Measurements from ENCODE around the gene SLC25A51.
"Not testable (repeated sequence)": the region's sequence is repeated elsewhere in the genome, so short reads cannot be mapped to it uniquely, and the experiment has no call there.

SLC25A51 gene

DNA sequence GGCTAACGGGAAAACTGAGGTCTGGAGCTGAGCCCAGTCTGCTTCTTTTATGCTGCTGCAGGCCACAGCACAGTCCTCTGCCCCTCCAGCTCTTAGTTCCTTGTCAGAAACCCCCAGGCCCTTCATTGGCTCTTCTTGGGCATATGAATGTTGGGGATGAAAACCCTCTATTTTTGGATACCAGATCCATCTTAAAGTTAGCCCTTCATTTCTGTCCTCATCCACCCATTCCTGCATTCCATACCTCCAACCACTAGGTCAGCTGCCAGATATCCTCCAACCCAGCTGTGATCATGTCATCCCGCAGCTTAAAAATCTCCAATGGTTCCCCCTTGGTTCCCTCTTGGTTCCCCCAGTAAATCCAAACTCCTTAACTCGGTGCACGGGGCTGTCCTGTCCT, 1.8 kb upstream of the SLC25A51 start:
- no peak for DNase-seq (ENCODE audit: low read depth in 1 of 2, low spot score in 1 of 2)

DNA sequence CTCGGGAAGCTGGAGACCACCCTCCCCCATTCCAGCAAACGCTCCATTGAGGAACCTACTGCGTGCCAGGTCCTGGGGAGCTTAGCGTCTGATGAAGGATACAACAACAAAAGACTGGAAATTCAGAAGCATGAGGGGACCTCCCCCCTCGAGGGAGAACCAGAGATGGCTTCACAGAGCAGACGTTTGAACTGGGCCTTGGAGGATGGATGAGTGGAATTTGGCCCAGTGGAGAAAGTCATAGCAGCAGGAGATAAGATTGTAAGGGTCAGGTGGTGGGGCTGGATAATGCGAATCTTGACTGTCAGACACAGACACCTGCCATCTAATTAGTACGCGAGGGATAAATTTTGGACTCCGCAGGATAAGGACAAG, 1.2 kb upstream of the SLC25A51 start:
- no peak for DNase-seq (ENCODE audit: low read depth in 1 of 2, low spot score in 1 of 2)

DNA sequence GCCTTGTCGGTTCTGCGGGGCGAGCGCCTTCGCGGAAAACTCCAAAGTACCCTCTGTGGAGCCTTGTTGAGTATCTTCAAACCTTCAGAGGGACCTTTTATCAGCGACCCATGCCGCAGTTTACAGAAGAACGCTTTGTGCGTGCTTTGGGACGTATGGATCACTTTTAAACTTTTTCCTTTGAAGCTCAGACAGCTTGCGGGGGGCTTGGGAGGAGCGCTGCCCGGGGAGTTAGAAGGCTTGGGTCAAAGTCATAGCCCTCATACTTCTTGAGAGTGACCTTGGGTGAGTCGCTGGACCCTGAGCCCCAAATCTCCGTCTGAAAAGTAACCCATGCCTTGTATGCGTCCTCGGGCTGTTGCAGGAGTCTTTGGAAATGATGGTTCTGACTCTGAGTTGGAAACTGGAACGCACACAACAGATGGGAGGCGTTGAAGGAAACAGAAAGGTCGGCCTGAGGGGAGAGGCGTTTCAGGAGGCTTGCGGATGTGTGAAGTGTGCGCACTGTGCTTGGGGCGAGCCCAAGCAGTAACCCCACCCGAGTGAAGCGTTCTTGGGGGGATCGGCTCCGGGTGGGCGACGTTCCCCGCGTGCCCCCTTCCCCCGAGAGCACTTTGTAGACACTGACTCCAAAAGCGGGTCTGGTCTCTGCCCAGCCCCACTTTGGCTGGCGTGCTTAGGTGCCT, 661 bp upstream of the SLC25A51 start:
- no peak for DNase-seq (ENCODE audit: low read depth in 1 of 2, low spot score in 1 of 2)

DNA sequence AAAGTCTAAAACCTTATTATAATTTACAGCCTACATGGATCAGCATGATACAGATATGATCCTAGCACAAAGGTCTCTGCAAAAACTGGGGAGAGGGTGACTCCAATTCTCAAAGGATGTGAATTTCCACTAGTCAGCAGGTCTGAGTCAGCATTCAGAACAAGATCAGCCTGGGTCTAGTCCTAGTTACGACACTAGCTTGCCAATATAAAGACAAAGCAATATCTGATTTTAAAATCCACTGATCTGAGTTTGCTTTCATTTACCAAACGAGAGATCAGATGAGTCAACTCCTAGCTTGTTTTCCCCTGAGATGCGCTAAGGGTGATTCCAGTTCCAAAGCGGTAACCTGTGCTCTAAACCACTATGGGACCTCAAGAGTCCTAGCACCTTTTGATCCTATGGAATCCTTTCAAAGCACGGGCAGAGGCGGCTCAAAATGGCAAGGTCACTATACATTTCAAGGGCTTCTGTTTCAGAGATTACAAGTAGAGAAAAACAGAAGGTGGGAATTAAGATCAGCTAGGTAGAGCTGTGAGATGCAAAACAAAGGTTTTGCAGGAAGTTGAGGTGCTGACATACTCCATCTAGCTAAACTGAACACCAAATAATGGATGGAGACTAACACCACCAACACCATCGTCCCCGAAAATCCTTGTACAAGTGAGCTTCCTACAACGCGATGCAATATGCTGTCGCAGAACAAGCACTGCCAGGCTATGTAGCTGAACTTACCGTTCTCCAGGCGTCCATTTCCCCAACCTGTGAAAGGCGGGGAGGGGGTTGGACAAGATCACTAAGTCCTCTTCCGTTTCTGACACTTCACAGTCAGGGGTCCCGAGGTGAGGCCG, 906 bp downstream of the SLC25A51 start:
- no peak for DNase-seq (ENCODE audit: low read depth in 1 of 2, low spot score in 1 of 2)

DNA sequence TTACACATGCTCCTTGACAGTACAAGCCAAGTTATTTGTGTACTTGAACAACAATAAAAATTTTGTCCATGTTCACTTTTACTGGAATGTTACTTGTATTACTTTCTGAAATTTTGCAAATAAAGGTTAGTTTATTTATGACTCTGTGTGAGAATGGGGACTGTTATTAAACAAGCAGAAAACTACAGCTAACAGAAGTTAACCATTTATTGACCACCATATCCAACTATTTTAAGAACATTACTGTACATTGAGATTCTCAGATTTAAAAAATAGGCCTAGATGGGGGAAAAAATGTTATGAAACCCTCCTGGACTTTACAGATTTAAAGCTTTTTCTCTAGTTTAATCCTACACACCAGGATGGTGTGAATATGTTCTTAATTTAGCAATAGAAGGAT, 1.8 kb downstream of the SLC25A51 start:
- DNase-seq (ENCODE audit: low read depth in 1 of 2, low spot score in 1 of 2) = no peak

DNA sequence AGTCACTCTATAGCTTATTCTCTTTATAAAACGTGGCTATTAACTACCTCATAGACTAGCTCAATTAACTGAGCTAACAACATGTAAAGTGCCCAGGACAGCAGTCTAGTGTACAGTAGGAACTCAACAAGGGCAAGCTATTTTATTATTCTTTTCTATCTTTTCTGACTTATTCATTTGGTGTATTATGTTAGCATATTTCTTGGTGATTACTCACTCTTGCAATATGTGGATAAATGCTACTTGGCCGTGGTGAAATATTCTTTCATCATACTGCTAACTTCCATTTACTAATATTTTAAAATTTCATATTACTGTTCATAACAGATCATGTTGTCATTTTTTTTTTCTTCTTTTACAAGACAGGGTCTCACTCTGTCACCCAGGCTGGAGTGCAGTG, 4.9 kb downstream of the SLC25A51 start:
- no peak for DNase-seq (ENCODE audit: low read depth in 1 of 2, low spot score in 1 of 2)

DNA sequence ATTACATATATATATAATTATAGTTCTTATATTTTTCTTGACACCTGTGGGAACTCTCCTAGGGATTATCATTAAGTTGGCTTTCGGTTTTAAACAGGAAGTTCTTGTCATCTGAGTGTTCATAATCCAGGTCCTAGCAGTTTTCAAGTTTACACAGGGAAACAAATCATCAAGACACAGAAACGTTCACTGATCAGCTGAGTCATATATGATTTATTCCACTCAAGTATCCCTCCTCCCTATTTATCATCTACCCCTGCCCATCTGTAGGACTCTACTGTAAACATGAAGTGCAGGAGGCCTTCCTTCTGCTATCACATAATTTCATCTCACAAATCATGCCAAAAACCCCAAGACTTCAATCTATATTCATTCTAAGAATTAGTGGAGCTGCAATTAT, 6.3 kb downstream of the SLC25A51 start:
- no peak for DNase-seq (ENCODE audit: low read depth in 1 of 2, low spot score in 1 of 2)

DNA sequence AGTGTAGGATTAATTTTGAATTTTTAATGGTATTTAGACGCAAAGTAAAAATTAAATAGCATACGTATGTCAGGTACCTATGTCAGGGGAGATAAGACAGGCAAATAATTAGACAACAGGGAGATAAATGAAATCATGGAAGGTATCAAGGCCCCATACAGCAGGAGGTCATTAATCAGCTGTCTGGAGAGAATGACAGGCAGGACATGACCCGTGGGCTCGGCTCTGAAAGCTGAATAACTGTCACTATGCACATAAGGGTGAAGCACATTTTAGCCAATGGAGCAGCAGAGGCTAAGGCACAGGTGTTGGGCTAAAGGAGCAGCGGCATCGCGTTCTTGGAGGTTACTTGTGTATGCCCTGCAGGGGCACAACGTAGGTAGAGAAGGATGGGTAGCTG, 11.9 kb downstream of the SLC25A51 start:
- DNase-seq (ENCODE audit: low read depth in 1 of 2, low spot score in 1 of 2) = no peak

DNA sequence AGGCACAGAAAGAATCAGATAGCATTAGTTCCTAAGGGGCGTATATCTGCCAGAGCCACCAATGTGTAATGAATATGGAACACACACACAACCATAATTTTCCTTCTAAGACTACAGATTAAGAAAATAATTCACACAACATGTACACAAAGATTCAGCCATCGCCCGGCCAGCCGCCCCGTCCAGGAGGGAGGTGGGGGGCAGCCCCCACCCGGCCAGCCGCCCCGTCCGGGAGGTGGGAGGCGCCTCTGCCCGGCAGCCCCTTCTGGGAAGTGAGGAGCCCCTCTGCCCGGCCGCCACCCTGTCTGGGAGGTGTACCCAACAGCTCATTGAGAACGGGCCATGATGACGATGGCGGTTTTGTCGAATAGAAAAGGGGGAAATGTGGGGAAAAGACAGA, 12.9 kb downstream of the SLC25A51 start:
- not testable (repeated sequence) for DNase-seq (ENCODE audit: low read depth in 1 of 2, low spot score in 1 of 2)

DNA sequence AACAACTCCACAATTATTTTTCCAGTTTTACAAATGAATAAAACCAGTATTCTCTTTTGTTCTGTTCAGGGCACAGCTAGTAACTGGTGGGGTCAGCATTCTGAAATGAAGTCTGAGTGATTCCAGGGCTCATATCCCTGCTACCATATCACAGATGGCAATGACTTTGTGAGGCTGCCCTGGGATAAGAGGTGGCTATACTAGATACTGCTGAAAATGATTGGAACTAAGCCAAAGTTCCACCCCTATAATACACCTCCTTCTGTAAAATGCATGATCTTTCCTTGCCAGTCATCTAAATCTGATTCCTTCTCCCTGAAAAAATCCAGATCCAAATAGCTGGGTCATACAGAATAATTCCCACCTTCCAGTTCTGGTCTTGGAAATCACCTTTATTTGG, 14.4 kb downstream of the SLC25A51 start:
- no peak for DNase-seq (ENCODE audit: low read depth in 1 of 2, low spot score in 1 of 2)

DNA sequence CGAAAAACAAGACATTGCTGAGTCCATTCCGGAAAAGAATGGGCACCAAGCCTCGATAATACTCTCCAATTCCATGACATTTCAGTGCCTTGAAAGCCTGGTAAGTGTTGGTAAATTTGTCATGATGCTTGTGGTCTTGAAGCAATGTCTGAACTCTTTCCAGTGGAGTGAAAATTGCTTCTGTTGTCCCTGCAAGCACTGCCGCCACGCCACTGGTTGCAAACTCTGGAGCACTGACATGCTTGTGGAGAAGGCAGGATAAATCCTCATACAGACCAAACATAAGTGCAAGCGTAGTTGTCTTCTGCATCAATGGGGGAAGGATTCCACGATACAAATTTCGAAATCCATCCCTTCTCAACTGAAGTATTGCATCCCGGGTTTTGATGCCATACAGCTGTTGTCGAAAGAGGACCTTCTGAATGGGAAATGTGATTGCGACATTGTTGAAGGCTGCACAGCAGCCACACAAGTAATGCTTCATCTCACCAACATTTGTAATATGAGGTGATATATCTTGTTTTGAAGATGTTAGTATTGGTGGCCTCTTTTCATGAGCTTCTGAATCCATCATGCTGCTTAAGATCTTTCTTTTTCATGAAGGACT, 15.8 kb downstream of the SLC25A51 start:
- DNase-seq (ENCODE audit: low read depth in 1 of 2, low spot score in 1 of 2) = not testable (repeated sequence)

DNA sequence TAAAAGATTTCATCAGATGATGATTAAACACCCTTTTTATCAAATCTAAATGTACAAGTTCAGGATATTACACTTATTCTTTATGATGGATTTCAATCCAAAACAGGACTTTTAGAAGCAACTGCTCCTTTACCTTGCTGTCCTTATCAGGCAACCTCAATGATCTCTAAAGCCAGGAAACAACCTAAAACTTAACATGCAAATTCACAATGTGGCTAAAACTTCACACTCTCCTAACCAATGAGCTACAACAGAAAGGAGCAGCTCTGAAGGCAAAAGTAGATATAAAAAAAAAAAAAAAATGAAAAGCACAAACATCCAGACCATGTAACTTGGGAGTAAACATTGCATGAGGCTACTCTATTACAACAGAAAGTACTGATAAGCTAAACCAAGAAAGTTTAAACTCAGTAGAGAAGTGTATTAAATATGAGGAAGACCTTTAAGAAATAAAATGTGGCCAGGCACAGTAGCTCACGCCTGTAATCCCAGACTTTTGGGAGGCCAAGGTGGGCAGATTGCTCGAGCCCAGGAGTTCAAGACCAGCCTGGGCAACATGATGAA, 22.9 kb downstream of the SLC25A51 start:
- DNase-seq (ENCODE audit: low read depth in 1 of 2, low spot score in 1 of 2) = no peak

DNA sequence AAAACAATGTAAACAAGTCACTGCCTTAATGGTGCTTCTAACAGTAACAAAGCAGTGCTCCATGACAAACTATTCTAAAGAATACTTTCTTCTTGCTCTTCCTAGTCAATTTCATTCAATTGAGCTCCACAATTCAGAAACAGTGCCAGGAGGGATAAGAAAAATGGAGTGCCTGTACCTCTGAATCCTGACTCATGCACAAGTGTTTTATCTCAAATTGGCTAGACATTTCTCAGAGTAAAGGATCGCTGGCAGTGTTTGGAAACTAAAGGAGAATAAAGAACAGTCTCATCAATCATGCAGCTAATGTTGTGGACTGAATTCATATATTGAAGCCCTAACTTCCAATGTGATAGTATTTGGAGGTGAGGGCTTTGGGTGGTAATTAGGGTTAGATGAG, 27.6 kb downstream of the SLC25A51 start:
- DNase-seq (ENCODE audit: low read depth in 1 of 2, low spot score in 1 of 2) = no peak

DNA sequence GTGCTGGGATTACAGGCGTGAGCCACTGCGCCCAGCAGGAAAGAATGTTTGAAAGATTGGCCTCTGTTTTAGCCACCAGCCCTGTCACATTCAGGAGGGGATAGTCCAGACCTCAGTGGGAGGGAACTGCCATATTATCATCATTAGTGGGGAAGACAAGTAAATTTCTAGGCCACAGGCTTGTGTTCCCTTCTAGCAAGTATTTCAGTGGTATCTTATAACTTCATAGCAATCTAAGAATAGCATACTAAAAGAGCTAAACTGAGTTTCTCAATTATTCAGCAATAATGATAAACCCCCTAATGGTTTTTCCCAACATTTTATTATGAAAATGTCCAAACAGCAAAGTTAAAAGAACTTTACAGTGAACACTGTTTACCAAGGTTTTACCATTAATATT, 30.0 kb downstream of the SLC25A51 start:
- no peak for DNase-seq (ENCODE audit: low read depth in 1 of 2, low spot score in 1 of 2)

DNA sequence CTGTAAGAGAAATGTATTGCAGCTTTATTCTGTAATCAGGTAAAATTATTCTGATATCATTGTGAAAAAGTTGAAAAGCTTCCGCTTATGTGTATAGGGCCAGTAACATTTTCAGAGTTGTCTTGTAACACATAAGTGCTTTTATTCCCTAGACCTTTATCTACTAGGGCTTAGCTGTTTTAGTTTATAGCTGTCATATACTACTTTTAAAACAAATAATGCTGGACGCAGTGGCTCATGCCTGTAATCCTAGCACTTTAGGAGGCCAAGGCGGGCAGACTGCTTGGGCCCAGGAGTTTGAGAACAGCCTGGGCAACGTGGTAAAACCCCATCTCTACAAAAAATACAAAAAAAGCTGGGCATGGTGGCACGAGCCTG, 33.1 kb downstream of the SLC25A51 start:
- DNase-seq (ENCODE audit: low read depth in 1 of 2, low spot score in 1 of 2) = no peak

DNA sequence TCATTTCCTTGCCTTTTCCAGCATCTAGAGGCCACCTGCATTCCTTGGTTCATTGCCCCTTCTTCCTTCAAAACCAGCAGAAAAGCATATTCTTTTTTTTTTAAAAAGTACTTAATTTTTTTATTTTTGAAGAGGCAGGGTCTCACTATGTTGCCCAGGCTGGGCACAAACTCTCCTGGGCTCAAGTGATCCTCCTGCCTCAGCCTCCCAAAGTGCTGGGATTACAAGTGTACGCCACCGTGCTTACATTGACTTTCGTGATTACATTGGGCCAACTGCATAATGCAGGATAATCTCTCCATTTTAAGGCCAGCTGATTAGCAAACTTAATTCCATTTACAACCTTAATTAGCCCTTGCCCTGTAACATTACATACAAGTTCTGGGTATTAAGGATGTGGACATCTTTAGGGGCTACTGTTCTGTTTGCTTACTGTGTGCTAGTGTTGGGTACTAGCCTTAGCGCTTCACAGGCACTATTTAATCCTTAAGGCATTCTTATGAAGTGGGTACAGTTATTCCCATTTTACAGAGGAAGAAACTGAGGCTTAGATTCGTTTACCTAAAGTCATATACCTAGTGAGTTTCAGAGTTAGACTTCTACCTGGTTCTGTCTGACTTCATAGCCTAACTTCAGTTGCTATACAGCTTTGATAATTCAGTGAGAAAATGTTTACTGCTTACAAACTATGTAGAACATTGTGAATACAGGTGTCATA, 33.7 kb downstream of the SLC25A51 start:
- DNase-seq (ENCODE audit: low read depth in 1 of 2, low spot score in 1 of 2) = no peak

DNA sequence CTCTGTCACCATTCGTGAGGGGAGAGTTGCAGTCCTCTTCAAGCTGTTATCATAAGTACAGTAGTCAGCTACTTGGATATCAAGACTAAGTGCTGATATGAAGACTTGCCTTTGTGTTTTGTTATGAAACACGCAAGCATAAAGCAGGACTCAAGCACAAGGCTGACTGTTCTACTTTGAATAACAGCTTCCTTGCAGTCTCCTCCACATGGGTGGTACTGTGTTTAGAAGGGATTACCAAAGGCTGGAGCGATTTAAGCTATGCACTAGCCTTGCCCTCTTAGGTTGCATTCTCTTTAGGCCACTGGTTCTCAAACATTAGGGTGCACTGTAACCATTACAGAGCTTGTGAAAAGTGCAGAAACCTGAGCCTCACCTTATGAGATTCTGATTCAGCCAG, 41.4 kb downstream of the SLC25A51 start:
- no peak for DNase-seq (ENCODE audit: low read depth in 1 of 2, low spot score in 1 of 2)

DNA sequence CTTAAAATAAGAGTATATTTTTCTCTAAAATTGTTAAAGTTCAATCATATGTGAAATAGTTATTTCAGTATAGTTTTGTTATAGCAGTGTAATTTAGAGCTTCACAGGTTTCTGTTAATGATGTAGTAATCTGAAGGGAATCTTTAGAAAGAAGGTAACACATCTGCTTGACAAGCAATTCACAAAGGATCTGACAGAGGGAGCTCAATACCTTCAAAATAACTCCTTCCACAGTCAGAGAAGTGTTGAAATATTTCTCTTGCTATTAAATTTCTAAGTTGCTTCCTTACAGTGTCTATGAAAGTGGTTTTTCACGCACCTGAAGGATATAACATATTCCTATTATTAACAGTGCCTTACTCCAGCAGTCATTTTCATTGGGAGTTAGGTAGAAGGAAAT, 44.9 kb downstream of the SLC25A51 start:
- no peak for DNase-seq (ENCODE audit: low read depth in 1 of 2, low spot score in 1 of 2)

DNA sequence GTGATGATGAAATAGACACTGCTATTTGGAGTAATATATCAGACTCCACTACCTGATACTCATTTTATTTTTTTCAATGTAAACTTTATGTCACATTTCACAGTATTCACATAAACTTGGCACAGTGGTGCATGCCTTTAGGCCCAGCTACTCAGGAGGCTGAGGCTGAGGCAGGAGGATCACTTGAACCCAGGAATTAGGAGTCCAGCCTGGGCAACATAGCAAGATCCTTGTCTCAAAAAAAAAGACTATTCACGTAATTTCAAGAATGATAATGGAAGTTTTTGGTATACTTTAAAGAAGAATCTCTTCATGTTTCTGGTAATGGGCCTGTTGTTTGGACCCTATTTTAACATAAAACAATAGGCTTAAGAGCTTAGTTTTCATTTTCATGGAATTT, 47.4 kb downstream of the SLC25A51 start:
- DNase-seq (ENCODE audit: low read depth in 1 of 2, low spot score in 1 of 2) = no peak

DNA sequence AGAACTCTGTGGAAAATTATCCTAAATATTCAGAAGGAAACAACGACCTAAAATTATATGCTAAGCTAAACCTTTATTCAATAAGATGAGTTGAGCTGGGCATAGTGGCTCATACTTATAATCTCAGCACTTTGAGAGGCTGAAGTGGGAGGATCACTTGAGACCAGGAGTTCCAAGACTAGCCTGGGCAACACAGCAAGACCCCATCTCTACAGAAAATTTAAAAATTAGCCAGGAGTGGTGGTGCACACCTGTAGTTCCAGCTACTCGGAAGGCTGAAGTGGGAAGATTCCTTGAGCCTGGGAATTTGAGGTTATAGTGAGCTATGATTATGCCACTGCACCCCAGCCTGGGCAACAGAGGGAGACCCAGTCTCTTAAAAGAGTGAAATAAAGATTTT, 51.7 kb downstream of the SLC25A51 start:
- DNase-seq (ENCODE audit: low read depth in 1 of 2, low spot score in 1 of 2) = no peak

DNA sequence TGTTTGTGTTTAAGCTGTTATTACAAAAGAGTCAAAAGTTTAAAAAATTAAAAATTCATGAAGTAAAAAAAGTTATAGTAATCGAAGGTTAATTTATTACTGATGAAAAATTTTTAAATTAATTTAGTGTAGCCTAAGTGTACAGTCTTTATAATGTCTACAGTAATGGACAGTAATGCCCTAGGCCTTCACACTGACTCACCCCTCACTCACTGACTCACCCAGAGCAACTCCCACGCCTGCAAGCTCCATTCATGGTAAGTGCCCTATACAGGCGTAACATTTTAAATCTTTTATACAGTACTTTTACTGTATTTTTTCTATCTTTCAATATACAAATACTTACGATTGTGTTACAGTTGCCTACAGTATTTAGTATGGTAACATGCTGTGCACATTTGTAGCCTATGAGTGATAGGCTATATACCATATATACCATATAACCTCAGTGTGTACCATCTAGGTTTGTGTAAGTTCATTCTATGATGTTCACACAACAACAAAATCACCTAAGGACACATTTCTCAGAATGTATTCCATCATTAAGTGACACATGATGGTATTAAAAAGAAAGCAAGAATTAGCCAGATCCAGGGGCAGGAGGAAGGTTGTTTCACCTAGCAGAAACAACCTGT, 63.2 kb downstream of the SLC25A51 start:
- no peak for DNase-seq (ENCODE audit: low read depth in 1 of 2, low spot score in 1 of 2)

Measured in activated T-helper 1 cell treated with anti-CD3 and anti-CD28 coated beads, Interleukin-2, amount 50 U/mL, for 16 hours (primary cell).